Measurements from ENCODE around the gene AHRR.

DNA sequence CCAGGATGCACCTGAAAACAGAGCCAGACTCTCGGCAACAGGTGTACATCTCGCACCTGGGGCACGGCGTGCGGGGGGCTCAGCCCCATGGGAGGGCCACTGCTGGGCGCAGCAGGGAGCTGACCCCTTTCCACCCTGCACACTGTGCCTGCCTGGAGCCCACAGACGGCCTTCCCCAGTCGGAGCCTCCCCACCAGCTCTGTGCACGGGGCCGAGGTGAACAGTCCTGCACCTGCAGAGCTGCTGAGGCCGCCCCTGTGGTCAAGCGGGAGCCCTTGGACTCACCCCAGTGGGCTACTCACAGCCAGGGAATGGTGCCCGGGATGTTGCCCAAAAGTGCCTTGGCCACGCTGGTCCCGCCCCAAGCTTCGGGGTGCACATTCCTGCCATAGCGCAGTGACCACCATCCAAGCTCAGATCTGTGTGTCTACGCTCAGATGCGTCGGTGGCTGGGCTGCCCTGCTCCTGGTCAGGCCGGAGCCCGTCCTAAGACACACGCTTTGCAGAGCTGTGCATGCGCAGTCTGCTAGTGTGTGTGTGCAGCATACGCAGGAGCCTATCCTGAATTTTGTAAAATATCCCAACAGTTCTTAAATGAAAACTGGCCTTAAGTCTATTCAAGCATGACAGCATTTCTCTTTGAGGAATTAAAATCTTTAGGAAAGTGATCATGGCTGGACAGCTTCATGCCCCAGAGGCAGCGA, 113.1 kb downstream of the AHRR start:
- TF ChIP-seq, protein P1, sequence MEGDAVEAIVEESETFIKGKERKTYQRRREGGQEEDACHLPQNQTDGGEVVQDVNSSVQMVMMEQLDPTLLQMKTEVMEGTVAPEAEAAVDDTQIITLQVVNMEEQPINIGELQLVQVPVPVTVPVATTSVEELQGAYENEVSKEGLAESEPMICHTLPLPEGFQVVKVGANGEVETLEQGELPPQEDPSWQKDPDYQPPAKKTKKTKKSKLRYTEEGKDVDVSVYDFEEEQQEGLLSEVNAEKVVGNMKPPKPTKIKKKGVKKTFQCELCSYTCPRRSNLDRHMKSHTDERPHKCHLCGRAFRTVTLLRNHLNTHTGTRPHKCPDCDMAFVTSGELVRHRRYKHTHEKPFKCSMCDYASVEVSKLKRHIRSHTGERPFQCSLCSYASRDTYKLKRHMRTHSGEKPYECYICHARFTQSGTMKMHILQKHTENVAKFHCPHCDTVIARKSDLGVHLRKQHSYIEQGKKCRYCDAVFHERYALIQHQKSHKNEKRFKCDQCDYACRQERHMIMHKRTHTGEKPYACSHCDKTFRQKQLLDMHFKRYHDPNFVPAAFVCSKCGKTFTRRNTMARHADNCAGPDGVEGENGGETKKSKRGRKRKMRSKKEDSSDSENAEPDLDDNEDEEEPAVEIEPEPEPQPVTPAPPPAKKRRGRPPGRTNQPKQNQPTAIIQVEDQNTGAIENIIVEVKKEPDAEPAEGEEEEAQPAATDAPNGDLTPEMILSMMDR (IDR thresholded peaks at IDR 0.05; ENCODE audit: poor library complexity): no peak
- TF ChIP-seq EZH2 (IDR thresholded peaks at IDR 0.05; ENCODE audit: borderline replicate concordance) (no peak), EZH2phosphoT487 (IDR thresholded peaks at IDR 0.05; ENCODE audit: low read depth, severe bottlenecking, unreplicated experiment) (no peak)
